WTC11 (cell line): ENCODE results near the gene MARCHF10. TPM values are rescaled to one million over a fixed set of nuclear protein-coding genes. Genes with fewer than 3 reads are reported as not detected.
"Not testable (repeated sequence)": the region's sequence is repeated elsewhere in the genome, so short reads cannot be mapped to it uniquely, and the experiment has no call there.

Experiments used
- ATAC-seq: fragments of 200-7000 bp; cut with Tn5 transposase; 2 replicates; pipeline ENCODE4 v1.10.0; 2021; ENCODE audit warnings: mild to moderate bottlenecking, moderate library complexity
- CTCF ChIA-PET: fragments of 300-600 bp; sonication (Branson Sonifier 250); formaldehyde crosslinking; loops from one replicate; lab custom pipeline; 2021; ENCODE audit warnings: antibody characterized with exemption; lab: Charles Lee
- POLR2A ChIA-PET: fragments of 350-600 bp; sonication (Branson Sonifier 250); formaldehyde crosslinking; loops from one replicate; lab custom pipeline; 2021; ENCODE audit warnings: antibody characterized with exemption; lab: Charles Lee
- DNase-seq: peaks from one replicate; pipeline ENCODE4 v3.0.0; 2021; ENCODE audit warnings: low spot score
- H3K27ac Mint-ChIP-seq: 2 replicates; pipeline ENCODE4 v1.8.0; 2021; ENCODE audit warnings: mixed read lengths
- H3K27me3 Mint-ChIP-seq: 2 replicates; pipeline ENCODE4 v1.8.0; 2021; ENCODE audit warnings: low read depth, mild to moderate bottlenecking, moderate library complexity, mixed read lengths
- H3K36me3 Mint-ChIP-seq: 2 replicates; pipeline ENCODE4 v1.8.0; 2021; ENCODE audit warnings: mixed read lengths
- H3K4me1 Mint-ChIP-seq: 2 replicates; pipeline ENCODE4 v1.8.0; 2022; ENCODE audit warnings: mixed read lengths
- H3K4me3 Mint-ChIP-seq: 2 replicates; pipeline ENCODE4 v1.8.0; 2021; ENCODE audit warnings: mild to moderate bottlenecking, moderate library complexity, mixed read lengths
- H3K9me3 Mint-ChIP-seq: 2 replicates; pipeline ENCODE4 v1.8.0; 2021; ENCODE audit warnings: mixed read lengths
- E2F5 ChIP-seq: sonication (generic); formaldehyde crosslinking; IDR thresholded peaks from 2 replicates; pipeline ENCODE4 v1.8.1; 2022; ENCODE audit warnings: mild to moderate bottlenecking, moderate library complexity, missing genetic modification reagents
- ELF4 ChIP-seq: sonication (generic); formaldehyde crosslinking; IDR thresholded peaks from 2 replicates; pipeline ENCODE4 v1.8.1; 2022; ENCODE audit warnings: low read depth, mild to moderate bottlenecking, moderate library complexity, missing genetic modification reagents
- EMX1 ChIP-seq: fragments of 250-450 bp; sonication (Bioruptor Pico); IDR thresholded peaks from 2 replicates; pipeline ENCODE4 v1.8.0; 2021; ENCODE audit warnings: mild to moderate bottlenecking
- GTF2I ChIP-seq: fragments of 250-450 bp; sonication (Bioruptor Pico); conservative IDR thresholded peaks from 2 replicates; pipeline ENCODE4 v1.4.0; 2021; ENCODE audit warnings: mild to moderate bottlenecking
- HMGA2 ChIP-seq: fragments of 250-450 bp; sonication (Bioruptor Pico); IDR thresholded peaks from 2 replicates; pipeline ENCODE4 v1.4.0; 2021; ENCODE audit warnings: mild to moderate bottlenecking, moderate library complexity
- NFATC4 ChIP-seq: fragments of 250-450 bp; sonication (Bioruptor Pico); IDR thresholded peaks from 2 replicates; pipeline ENCODE4 v1.9.0; 2021; ENCODE audit warnings: mild to moderate bottlenecking
- NFYB ChIP-seq: sonication (generic); formaldehyde crosslinking; conservative IDR thresholded peaks from 2 replicates; pipeline ENCODE4 v1.8.0; 2022; ENCODE audit warnings: low read depth, missing genetic modification reagents
- SMAD3 ChIP-seq: sonication (generic); formaldehyde crosslinking; IDR thresholded peaks from 2 replicates; pipeline ENCODE4 v1.8.0; 2022; ENCODE audit warnings: missing genetic modification reagents, mild to moderate bottlenecking, borderline replicate concordance
- ZBTB21 ChIP-seq: sonication (generic); formaldehyde crosslinking; IDR thresholded peaks from 2 replicates; pipeline ENCODE4 v1.8.1; 2023; ENCODE audit warnings: mild to moderate bottlenecking, missing genetic modification reagents, borderline replicate concordance
- ZNF416 ChIP-seq: fragments of 250-450 bp; sonication (Bioruptor Pico); IDR thresholded peaks from 2 replicates; pipeline ENCODE4 v1.9.0; 2021; ENCODE audit warnings: mild to moderate bottlenecking, inconsistent platforms
- ZNF532 ChIP-seq: fragments of 250-450 bp; sonication (Bioruptor Pico); IDR thresholded peaks from 2 replicates; pipeline ENCODE4 v1.9.0; 2021; ENCODE audit warnings: mild to moderate bottlenecking, borderline replicate concordance
- total RNA-seq: library from RNA; stranded (reverse); gene quantifications from 3 replicates; pipeline ENCODE4 v1.2.3, GENCODE V29; 2021
- TF ChIP-seq, protein P1 (sequence below): sonication (generic); formaldehyde crosslinking; IDR thresholded peaks from 2 replicates; pipeline ENCODE4 v1.8.0; 2022; ENCODE audit warnings: missing genetic modification reagents
- TF ChIP-seq, protein P2 (sequence below): sonication (generic); formaldehyde crosslinking; IDR thresholded peaks from 2 replicates; pipeline ENCODE4 v1.8.1; 2023; ENCODE audit warnings: mild to moderate bottlenecking, missing genetic modification reagents, borderline replicate concordance
- TF ChIP-seq, protein P3 (sequence below): sonication (generic); formaldehyde crosslinking; IDR thresholded peaks from 2 replicates; pipeline ENCODE4 v1.8.1; 2023; ENCODE audit warnings: mild to moderate bottlenecking, moderate library complexity, missing genetic modification reagents

The MARCHF10 gene
- total RNA-seq, 1 experiment from 2014 or later = 1.0 TPM

- no peaks in the 10 kb centered on the region for H3K36me3 Mint-ChIP-seq
- no peak overlapping the region for H3K4me3 Mint-ChIP-seq
- no peaks in the 10 kb centered on the region for H3K27me3 Mint-ChIP-seq
- POLR2A ChIA-PET = no interaction called here
- DNase-seq (no peak), ATAC-seq (no peak)
- TF ChIP-seq ZNF416 (no peak), HMGA2 (CRISPR knock-in tag) (no peak), GTF2I (CRISPR knock-in tag) (no peak), NFYB (CRISPR knock-in tag) (no peak), NFATC4 (CRISPR knock-in tag) (no peak), ELF4 (CRISPR knock-in tag) (no peak)
- CTCF ChIA-PET = no interaction called here
- H3K9me3 Mint-ChIP-seq = no peaks in the 10 kb centered on the region
- H3K27ac Mint-ChIP-seq = no peak overlapping the region
- no peaks in the 10 kb centered on the region for H3K4me1 Mint-ChIP-seq
These were observed 44.1 kb upstream of the MARCHF10 start for GRCh38 chr17:62852195-62852594.

DNA sequence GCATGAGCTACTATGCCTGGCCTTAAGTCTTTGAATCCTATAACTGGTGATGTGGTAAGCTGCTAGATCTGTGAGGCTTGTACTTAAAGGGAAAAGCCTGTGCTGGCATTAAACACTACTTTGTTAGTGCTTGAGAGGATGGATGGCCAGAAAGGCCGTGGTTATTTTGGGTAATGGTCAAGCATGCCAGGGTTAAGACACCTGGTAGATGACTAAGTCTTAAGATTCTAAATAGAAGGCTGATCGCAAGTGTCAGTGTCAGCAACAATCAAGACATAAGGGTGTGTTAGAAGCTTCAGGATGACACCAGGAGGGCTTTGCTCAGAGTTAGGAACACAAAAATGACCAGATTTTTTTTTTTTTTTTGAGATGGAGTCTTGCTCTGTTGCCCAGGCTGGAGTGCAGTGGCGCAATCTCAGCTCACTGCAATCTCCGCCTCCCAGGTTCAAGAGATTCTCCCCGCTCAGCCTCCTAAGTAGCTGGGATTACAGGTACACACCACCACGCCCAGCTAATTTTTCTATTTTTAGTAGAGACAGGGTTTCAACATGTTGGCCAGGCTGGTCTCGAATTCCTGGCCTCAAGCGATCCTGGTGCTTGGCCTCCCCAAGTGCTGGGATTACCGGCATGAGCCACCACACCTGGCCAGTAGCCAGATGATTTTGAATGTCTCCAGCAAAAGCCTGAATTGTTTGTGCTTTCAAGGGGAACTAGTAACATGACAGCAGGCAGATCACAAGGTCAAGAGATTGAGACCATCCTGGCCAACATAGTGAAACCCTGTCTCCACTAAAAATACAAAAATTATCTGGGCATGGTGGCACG is 41.7 kb upstream of the MARCHF10 start:
- not testable (repeated sequence) for H3K4me1 Mint-ChIP-seq, H3K36me3 Mint-ChIP-seq, H3K27me3 Mint-ChIP-seq, H3K27ac Mint-ChIP-seq, ATAC-seq, DNase-seq, H3K9me3 Mint-ChIP-seq, H3K4me3 Mint-ChIP-seq
- POLR2A ChIA-PET = interaction anchor here (0.7 kb wide), 1 partner anchor 127 kb away, joined by 9 read pairs; no protein-coding TSS in a partner anchor
- CTCF ChIA-PET = interaction anchor here (0.5 to 0.7 kb wide), 3 partner anchors 21 to 180 kb away, joined by 3 read pairs; no protein-coding TSS in a partner anchor

DNA sequence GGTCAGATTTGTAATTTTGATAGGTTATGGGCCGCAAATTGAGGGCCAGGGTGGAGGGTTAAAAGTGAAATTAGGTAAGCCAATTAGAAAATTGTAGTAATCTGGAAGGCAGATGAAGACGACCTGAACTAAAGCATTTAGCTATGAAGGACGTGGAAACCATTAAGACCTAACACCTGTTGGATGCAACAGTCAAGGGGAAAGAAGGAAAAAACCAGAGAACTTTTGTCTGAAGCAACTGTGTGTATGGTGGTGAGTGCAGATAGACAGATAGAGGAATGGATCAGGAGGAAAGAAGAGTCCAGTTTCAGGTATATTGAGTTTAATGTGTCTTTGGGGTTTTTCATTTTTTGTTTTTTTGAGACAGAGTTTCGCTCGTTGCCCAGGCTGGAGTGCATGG is 40.2 kb upstream of the MARCHF10 start:
- no peak overlapping the region for H3K4me3 Mint-ChIP-seq
- DNase-seq (no peak), ATAC-seq (no peak)
- no peaks in the 10 kb centered on the region for H3K9me3 Mint-ChIP-seq
- H3K27me3 Mint-ChIP-seq = no peaks in the 10 kb centered on the region
- POLR2A ChIA-PET = no interaction called here
- no peak overlapping the region for H3K27ac Mint-ChIP-seq
- no peaks in the 10 kb centered on the region for H3K36me3 Mint-ChIP-seq
- no peaks in the 10 kb centered on the region for H3K4me1 Mint-ChIP-seq
- CTCF ChIA-PET = no interaction called here
- no peak for TF ChIP-seq EMX1
- TF ChIP-seq SMAD3 (CRISPR knock-in tag) = no peak
- no peak for TF ChIP-seq ZBTB21
- no peak for TF ChIP-seq ZNF416
- TF ChIP-seq, protein P1, sequence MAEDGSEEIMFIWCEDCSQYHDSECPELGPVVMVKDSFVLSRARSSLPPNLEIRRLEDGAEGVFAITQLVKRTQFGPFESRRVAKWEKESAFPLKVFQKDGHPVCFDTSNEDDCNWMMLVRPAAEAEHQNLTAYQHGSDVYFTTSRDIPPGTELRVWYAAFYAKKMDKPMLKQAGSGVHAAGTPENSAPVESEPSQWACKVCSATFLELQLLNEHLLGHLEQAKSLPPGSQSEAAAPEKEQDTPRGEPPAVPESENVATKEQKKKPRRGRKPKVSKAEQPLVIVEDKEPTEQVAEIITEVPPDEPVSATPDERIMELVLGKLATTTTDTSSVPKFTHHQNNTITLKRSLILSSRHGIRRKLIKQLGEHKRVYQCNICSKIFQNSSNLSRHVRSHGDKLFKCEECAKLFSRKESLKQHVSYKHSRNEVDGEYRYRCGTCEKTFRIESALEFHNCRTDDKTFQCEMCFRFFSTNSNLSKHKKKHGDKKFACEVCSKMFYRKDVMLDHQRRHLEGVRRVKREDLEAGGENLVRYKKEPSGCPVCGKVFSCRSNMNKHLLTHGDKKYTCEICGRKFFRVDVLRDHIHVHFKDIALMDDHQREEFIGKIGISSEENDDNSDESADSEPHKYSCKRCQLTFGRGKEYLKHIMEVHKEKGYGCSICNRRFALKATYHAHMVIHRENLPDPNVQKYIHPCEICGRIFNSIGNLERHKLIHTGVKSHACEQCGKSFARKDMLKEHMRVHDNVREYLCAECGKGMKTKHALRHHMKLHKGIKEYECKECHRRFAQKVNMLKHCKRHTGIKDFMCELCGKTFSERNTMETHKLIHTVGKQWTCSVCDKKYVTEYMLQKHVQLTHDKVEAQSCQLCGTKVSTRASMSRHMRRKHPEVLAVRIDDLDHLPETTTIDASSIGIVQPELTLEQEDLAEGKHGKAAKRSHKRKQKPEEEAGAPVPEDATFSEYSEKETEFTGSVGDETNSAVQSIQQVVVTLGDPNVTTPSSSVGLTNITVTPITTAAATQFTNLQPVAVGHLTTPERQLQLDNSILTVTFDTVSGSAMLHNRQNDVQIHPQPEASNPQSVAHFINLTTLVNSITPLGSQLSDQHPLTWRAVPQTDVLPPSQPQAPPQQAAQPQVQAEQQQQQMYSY (CRISPR knock-in tag) = no peak
- TF ChIP-seq ZNF532 = no peak
- TF ChIP-seq, protein P2, sequence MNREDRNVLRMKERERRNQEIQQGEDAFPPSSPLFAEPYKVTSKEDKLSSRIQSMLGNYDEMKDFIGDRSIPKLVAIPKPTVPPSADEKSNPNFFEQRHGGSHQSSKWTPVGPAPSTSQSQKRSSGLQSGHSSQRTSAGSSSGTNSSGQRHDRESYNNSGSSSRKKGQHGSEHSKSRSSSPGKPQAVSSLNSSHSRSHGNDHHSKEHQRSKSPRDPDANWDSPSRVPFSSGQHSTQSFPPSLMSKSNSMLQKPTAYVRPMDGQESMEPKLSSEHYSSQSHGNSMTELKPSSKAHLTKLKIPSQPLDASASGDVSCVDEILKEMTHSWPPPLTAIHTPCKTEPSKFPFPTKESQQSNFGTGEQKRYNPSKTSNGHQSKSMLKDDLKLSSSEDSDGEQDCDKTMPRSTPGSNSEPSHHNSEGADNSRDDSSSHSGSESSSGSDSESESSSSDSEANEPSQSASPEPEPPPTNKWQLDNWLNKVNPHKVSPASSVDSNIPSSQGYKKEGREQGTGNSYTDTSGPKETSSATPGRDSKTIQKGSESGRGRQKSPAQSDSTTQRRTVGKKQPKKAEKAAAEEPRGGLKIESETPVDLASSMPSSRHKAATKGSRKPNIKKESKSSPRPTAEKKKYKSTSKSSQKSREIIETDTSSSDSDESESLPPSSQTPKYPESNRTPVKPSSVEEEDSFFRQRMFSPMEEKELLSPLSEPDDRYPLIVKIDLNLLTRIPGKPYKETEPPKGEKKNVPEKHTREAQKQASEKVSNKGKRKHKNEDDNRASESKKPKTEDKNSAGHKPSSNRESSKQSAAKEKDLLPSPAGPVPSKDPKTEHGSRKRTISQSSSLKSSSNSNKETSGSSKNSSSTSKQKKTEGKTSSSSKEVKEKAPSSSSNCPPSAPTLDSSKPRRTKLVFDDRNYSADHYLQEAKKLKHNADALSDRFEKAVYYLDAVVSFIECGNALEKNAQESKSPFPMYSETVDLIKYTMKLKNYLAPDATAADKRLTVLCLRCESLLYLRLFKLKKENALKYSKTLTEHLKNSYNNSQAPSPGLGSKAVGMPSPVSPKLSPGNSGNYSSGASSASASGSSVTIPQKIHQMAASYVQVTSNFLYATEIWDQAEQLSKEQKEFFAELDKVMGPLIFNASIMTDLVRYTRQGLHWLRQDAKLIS = no peak
- no peak for TF ChIP-seq E2F5 (CRISPR knock-in tag)
- TF ChIP-seq, protein P3, sequence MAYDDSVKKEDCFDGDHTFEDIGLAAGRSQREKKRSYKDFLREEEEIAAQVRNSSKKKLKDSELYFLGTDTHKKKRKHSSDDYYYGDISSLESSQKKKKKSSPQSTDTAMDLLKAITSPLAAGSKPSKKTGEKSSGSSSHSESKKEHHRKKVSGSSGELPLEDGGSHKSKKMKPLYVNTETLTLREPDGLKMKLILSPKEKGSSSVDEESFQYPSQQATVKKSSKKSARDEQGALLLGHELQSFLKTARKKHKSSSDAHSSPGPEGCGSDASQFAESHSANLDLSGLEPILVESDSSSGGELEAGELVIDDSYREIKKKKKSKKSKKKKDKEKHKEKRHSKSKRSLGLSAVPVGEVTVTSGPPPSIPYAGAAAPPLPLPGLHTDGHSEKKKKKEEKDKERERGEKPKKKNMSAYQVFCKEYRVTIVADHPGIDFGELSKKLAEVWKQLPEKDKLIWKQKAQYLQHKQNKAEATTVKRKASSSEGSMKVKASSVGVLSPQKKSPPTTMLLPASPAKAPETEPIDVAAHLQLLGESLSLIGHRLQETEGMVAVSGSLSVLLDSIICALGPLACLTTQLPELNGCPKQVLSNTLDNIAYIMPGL (CRISPR knock-in tag) = no peak
